ENCODE data around the gene CAPN2.
"Not testable (repeated sequence)": the region's sequence is repeated elsewhere in the genome, so short reads cannot be mapped to it uniquely, and the experiment has no call there.

CAPN2 gene

GRCh38 chr1:223780949-223781348 is 68.6 kb downstream of the CAPN2 start:
- no peak for FAIRE-seq

GRCh38 chr1:223783676-223784075 is 71.3 kb downstream of the CAPN2 start:
- FAIRE-seq (no peak), DNase-seq (ENCODE audit: insufficient read length, low spot score) (no peak)

More at GRCh38 chr1:223780949-223781348, 68.6 kb downstream of the CAPN2 start:
- no peak for DNase-seq (ENCODE audit: insufficient read length, low spot score)

- DNase-seq (ENCODE audit: insufficient read length, low spot score), result no peak
- FAIRE-seq, result no peak
Observed at GRCh38 chr1:223784541-223784940, 72.2 kb downstream of the CAPN2 start.

- FAIRE-seq (no peak), DNase-seq (ENCODE audit: insufficient read length, low spot score) (no peak)
Observed at GRCh38 chr1:223785808-223786207, 73.5 kb downstream of the CAPN2 start.

GRCh38 chr1:223788746-223789415 is 76.5 kb downstream of the CAPN2 start:
- FAIRE-seq (no peak), DNase-seq (ENCODE audit: insufficient read length, low spot score) (no peak)

- DNase-seq (ENCODE audit: insufficient read length, low spot score), result no peak
Observed at GRCh38 chr1:223792046-223792445, 79.7 kb downstream of the CAPN2 start.

GRCh38 chr1:223793716-223794115 is 81.4 kb downstream of the CAPN2 start:
- FAIRE-seq (no peak), DNase-seq (ENCODE audit: insufficient read length, low spot score) (no peak)

More at GRCh38 chr1:223792046-223792445, 79.7 kb downstream of the CAPN2 start:
- FAIRE-seq, result no peak

GRCh38 chr1:223794136-223794880 is 82.0 kb downstream of the CAPN2 start:
- DNase-seq (ENCODE audit: insufficient read length, low spot score) (no peak), FAIRE-seq (no peak)

- DNase-seq (ENCODE audit: insufficient read length, low spot score) (no peak), FAIRE-seq (no peak)
Observed at GRCh38 chr1:223796210-223796609, 83.9 kb downstream of the CAPN2 start.

- no peak for FAIRE-seq
- no peak for DNase-seq (ENCODE audit: insufficient read length, low spot score)
Observed at GRCh38 chr1:223802032-223802431, 89.7 kb downstream of the CAPN2 start.

- no peak for FAIRE-seq
- DNase-seq (ENCODE audit: insufficient read length, low spot score), result no peak
Observed at GRCh38 chr1:223802602-223803001, 90.3 kb downstream of the CAPN2 start.

- no peak for FAIRE-seq
Observed at GRCh38 chr1:223803211-223803610, 90.9 kb downstream of the CAPN2 start.

GRCh38 chr1:223809905-223810304 is 97.6 kb downstream of the CAPN2 start:
- not testable (repeated sequence) for FAIRE-seq

More at GRCh38 chr1:223803211-223803610, 90.9 kb downstream of the CAPN2 start:
- no peak for DNase-seq (ENCODE audit: insufficient read length, low spot score)

GRCh38 chr1:223810586-223810985 is 98.2 kb downstream of the CAPN2 start:
- DNase-seq (ENCODE audit: insufficient read length, low spot score) (no peak), FAIRE-seq (no peak)

More at GRCh38 chr1:223809905-223810304, 97.6 kb downstream of the CAPN2 start:
- DNase-seq (ENCODE audit: insufficient read length, low spot score), result not testable (repeated sequence)

GRCh38 chr1:223811634-223812101 is 99.3 kb downstream of the CAPN2 start:
- no peak for DNase-seq (ENCODE audit: insufficient read length, low spot score)
- no peak for FAIRE-seq

GRCh38 chr1:223813645-223814044 is 101.3 kb downstream of the CAPN2 start:
- DNase-seq (ENCODE audit: insufficient read length, low spot score), result no peak
- no peak for FAIRE-seq

- DNase-seq (ENCODE audit: insufficient read length, low spot score), result no peak
- no peak for FAIRE-seq
Observed at GRCh38 chr1:223815020-223815853, 102.9 kb downstream of the CAPN2 start.

- FAIRE-seq (no peak), DNase-seq (ENCODE audit: insufficient read length, low spot score) (no peak)
Observed at GRCh38 chr1:223815865-223816264, 103.5 kb downstream of the CAPN2 start.

GRCh38 chr1:223817265-223817664 is 104.9 kb downstream of the CAPN2 start:
- FAIRE-seq, result not testable (repeated sequence)

GRCh38 chr1:223819730-223820514 is 107.6 kb downstream of the CAPN2 start:
- FAIRE-seq (no peak), DNase-seq (ENCODE audit: insufficient read length, low spot score) (no peak)

More at GRCh38 chr1:223817265-223817664, 104.9 kb downstream of the CAPN2 start:
- DNase-seq (ENCODE audit: insufficient read length, low spot score), result not testable (repeated sequence)

Measured in GM19239 (cell line).